GM23338 (cell line): ENCODE measurements around the gene SMC5. TPM values are rescaled to one million over a fixed set of nuclear protein-coding genes. Genes with fewer than 3 reads are reported as not detected.

Experiments used
- ATAC-seq: fragments of 200-7000 bp; cut with Tn5 transposase; 3 replicates; pipeline ENCODE4 v1.9.1; 2020
- DNase-seq: peaks from one replicate; pipeline ENCODE4 v3.0.0-alpha.2; 2015; ENCODE audit warnings: low spot score
- H2AFZ ChIP-seq: fragments of 200-600 bp; sonication (generic); 2 replicates; pipeline ENCODE4 v1.8.0; 2016; ENCODE audit warnings: antibody characterized with exemption, mild to moderate bottlenecking, moderate library complexity
- H3F3A ChIP-seq: fragments of 200-600 bp; sonication (generic); replicated peaks from 2 replicates; pipeline ENCODE4 v1.8.0; 2017; ENCODE audit warnings: antibody characterized with exemption, mixed run types, low read depth
- H3K27ac ChIP-seq: fragments of 200-600 bp; sonication (generic); 2 replicates; pipeline ENCODE4 v1.6.1; 2016; ENCODE audit warnings: low read depth
- H3K27me3 ChIP-seq: fragments of 200-600 bp; sonication (generic); 2 replicates; pipeline ENCODE4 v1.8.0; 2016; ENCODE audit warnings: mild to moderate bottlenecking, mixed run types, moderate library complexity; ENCODE audit not compliant: insufficient read depth
- H3K36me3 ChIP-seq: fragments of 200-600 bp; sonication (generic); 2 replicates; pipeline ENCODE4 v1.8.0; 2016; ENCODE audit warnings: mild to moderate bottlenecking; ENCODE audit not compliant: insufficient read depth
- H3K4me1 ChIP-seq: fragments of 200-600 bp; sonication (generic); 2 replicates; pipeline ENCODE4 v1.8.0; 2016; ENCODE audit warnings: mild to moderate bottlenecking, moderate library complexity; ENCODE audit not compliant: insufficient read depth
- H3K4me2 ChIP-seq: fragments of 200-600 bp; sonication (generic); 2 replicates; pipeline ENCODE4 v1.7.1; 2017; ENCODE audit warnings: mixed run types
- H3K4me3 ChIP-seq: fragments of 200-600 bp; sonication (generic); 2 replicates; pipeline ENCODE4 v1.6.1; 2016; ENCODE audit warnings: mixed run types
- H3K79me2 ChIP-seq: fragments of 200-600 bp; sonication (generic); replicated peaks from 2 replicates; pipeline ENCODE4 v1.8.0; 2017; ENCODE audit warnings: mild to moderate bottlenecking; ENCODE audit not compliant: insufficient read depth
- H3K9me2 ChIP-seq: fragments of 200-600 bp; sonication (generic); 2 replicates; pipeline ENCODE4 v1.8.0; 2017; ENCODE audit not compliant: insufficient read depth
- H4K20me1 ChIP-seq: fragments of 200-600 bp; sonication (generic); replicated peaks from 2 replicates; pipeline ENCODE4 v1.8.0; 2017; ENCODE audit warnings: mild to moderate bottlenecking; ENCODE audit not compliant: insufficient read depth
- H3K27ac Mint-ChIP-seq: 2 replicates; pipeline ENCODE4 v1.8.0; 2020; ENCODE audit warnings: inconsistent platforms, mild to moderate bottlenecking, moderate library complexity, mixed read lengths
- H3K27me3 Mint-ChIP-seq: 3 replicates; pipeline ENCODE4 v1.8.0; 2022; ENCODE audit warnings: low read depth, mild to moderate bottlenecking, moderate library complexity, mixed read lengths, inconsistent platforms; ENCODE audit not compliant: insufficient read depth, poor library complexity
- H3K36me3 Mint-ChIP-seq: 3 replicates; pipeline ENCODE4 v1.8.0; 2021; ENCODE audit warnings: low read depth, mild to moderate bottlenecking, inconsistent platforms, moderate library complexity, mixed read lengths
- H3K4me1 Mint-ChIP-seq: 3 replicates; pipeline ENCODE4 v1.8.0; 2020; ENCODE audit warnings: mild to moderate bottlenecking, inconsistent platforms, mixed read lengths
- H3K4me3 Mint-ChIP-seq: 3 replicates; pipeline ENCODE4 v1.8.0; 2021; ENCODE audit warnings: moderate library complexity, mild to moderate bottlenecking, inconsistent platforms, mixed read lengths
- H3K9me3 Mint-ChIP-seq: 3 replicates; pipeline ENCODE4 v1.8.0; 2020; ENCODE audit warnings: moderate library complexity, mild to moderate bottlenecking, inconsistent platforms, mixed read lengths
- CREB1 ChIP-seq: fragments of 250-450 bp; sonication (Bioruptor Pico); IDR thresholded peaks from 2 replicates; pipeline ENCODE4 v1.5.0; 2020; ENCODE audit warnings: low read depth, mild to moderate bottlenecking, moderate library complexity
- CTCF ChIP-seq, 2 experiments: fragments of 200-600 bp in 1 of 2; sonication (generic) in 1 of 2; conservative IDR thresholded peaks; 2 replicates each; pipeline versions ENCODE4 v1.5.1 to v1.6.1; 2016 to 2017; ENCODE audit warnings: antibody characterized with exemption in 2 of 2, low read depth in 2 of 2, mild to moderate bottlenecking in 2 of 2, moderate library complexity in 1 of 2
- ETS1 ChIP-seq: IDR thresholded peaks from 2 replicates; pipeline ENCODE4 v1.6.1; 2016; ENCODE audit warnings: antibody characterized with exemption
- EZH2 ChIP-seq: fragments of 200-600 bp; sonication (generic); IDR thresholded peaks from one replicate; pipeline ENCODE4 v1.8.0; 2017; ENCODE audit warnings: antibody characterized with exemption, mild to moderate bottlenecking, low read depth; ENCODE audit not compliant: unreplicated experiment
- EZH2phosphoT487 ChIP-seq: fragments of 200-600 bp; sonication (generic); IDR thresholded peaks from one replicate; pipeline ENCODE4 v1.8.1; 2018; ENCODE audit warnings: antibody characterized with exemption; ENCODE audit not compliant: unreplicated experiment
- JUNB ChIP-seq: IDR thresholded peaks from one replicate; pipeline ENCODE4 v1.6.1; 2016; ENCODE audit warnings: antibody characterized with exemption; ENCODE audit not compliant: unreplicated experiment
- REST ChIP-seq: IDR thresholded peaks from one replicate; pipeline ENCODE4 v1.6.1; 2018; ENCODE audit warnings: antibody characterized with exemption; ENCODE audit not compliant: unreplicated experiment
- STAT1 ChIP-seq: IDR thresholded peaks from one replicate; pipeline ENCODE4 v1.6.1; 2016; ENCODE audit warnings: antibody characterized with exemption; ENCODE audit not compliant: unreplicated experiment
- ZNF331 ChIP-seq: fragments of 250-450 bp; sonication (Bioruptor Pico); IDR thresholded peaks from 2 replicates; pipeline ENCODE4 v1.5.0; 2020; ENCODE audit warnings: low read depth, mild to moderate bottlenecking, moderate library complexity
- polyA plus RNA-seq: library from polyadenylated mRNA; unstranded; fragments of >200 nt; fragmentation: Nextera tagmentation; extraction: Ambion mirVana; gene quantifications from 2 replicates; pipeline ENCODE4 v1.2.1, GENCODE V29; 2016
- total RNA-seq: library from RNA; depleted of rRNA; stranded (reverse); fragments of >200 nt; shearing (Covaris generic); gene quantifications from 2 replicates; pipeline ENCODE4 v1.2.3, GENCODE V29; 2014

Gene SMC5
- total and polyA plus RNA-seq, 2 experiments from 2014 or later: 27.9 to 29.0 TPM

- Mint-ChIP-seq H3K27me3 (no peaks in the 10 kb centered on the region), H3K9me3 (peaks cover 10% of the 10 kb centered on the region), H3K36me3 (peaks cover 16% of the 10 kb centered on the region), H3K4me3 (no peak overlapping the region), H3K4me1 (peaks cover 4% of the 10 kb centered on the region; the same call in 2 of the 3 replicates), H3K27ac (no peak overlapping the region)
- no peak overlapping the region for H2AFZ ChIP-seq
- H3F3A ChIP-seq: no peaks in the 10 kb centered on the region
- H3K79me2 ChIP-seq: no peaks in the 10 kb centered on the region
- no peaks in the 10 kb centered on the region for H3K36me3 ChIP-seq
- DNase-seq (peak; percentile 57), ATAC-seq (no peak; the same call in 2 of the 3 replicates)
- no peaks in the 10 kb centered on the region for H3K9me2 ChIP-seq
- H3K4me1 ChIP-seq: no peaks in the 10 kb centered on the region
- H3K27me3 ChIP-seq: no peaks in the 10 kb centered on the region
- H3K4me2 ChIP-seq: no peak overlapping the region
- no peak overlapping the region for H3K27ac ChIP-seq
- H3K4me3 ChIP-seq: no peak overlapping the region
- TF ChIP-seq EZH2: no peak
- peak in 1 of 2 experiments; percentile 69; a peak in 3 of 4 replicates for TF ChIP-seq CTCF (conservative IDR thresholded peaks at IDR 0.05; ENCODE audit: low read depth in 2 of 2)
- no peaks in the 10 kb centered on the region for H4K20me1 ChIP-seq
Observed at GRCh38 chr9:70229579-70229978, 29.2 kb upstream of the SMC5 start.

GRCh38 chr9:70232476-70232875 is 26.3 kb upstream of the SMC5 start:
- ATAC-seq (no peak), DNase-seq (no peak)
- Mint-ChIP-seq H3K27ac (no peak overlapping the region), H3K4me1 (peaks cover 4% of the 10 kb centered on the region; the same call in 2 of the 3 replicates), H3K4me3 (no peak overlapping the region), H3K36me3 (peaks cover 10% of the 10 kb centered on the region), H3K27me3 (no peaks in the 10 kb centered on the region), H3K9me3 (peaks cover 13% of the 10 kb centered on the region)
- Histone ChIP-seq H2AFZ (no peak overlapping the region), H4K20me1 (no peaks in the 10 kb centered on the region), H3K36me3 (no peaks in the 10 kb centered on the region), H3K4me2 (no peak overlapping the region), H3K79me2 (no peaks in the 10 kb centered on the region), H3K9me2 (no peaks in the 10 kb centered on the region; the same call in 1 of the 2 replicates), H3F3A (no peaks in the 10 kb centered on the region), H3K4me3 (no peak overlapping the region), H3K4me1 (no peaks in the 10 kb centered on the region), H3K27ac (no peak overlapping the region), H3K27me3 (no peaks in the 10 kb centered on the region)
- TF ChIP-seq ETS1 (no peak), EZH2phosphoT487 (no peak), REST (no peak), ZNF331 (CRISPR knock-in tag) (no peak), STAT1 (no peak), JUNB (no peak), EZH2 (no peak), CREB1 (CRISPR knock-in tag) (no peak)
